Retina (tissue), 1 donor: ENCODE measurements around the gene CDK14.

Experiments
- DNase-seq: peaks from one replicate; pipeline ENCODE4 v3.0.0-alpha.2; 2016

The CDK14 gene

DNA sequence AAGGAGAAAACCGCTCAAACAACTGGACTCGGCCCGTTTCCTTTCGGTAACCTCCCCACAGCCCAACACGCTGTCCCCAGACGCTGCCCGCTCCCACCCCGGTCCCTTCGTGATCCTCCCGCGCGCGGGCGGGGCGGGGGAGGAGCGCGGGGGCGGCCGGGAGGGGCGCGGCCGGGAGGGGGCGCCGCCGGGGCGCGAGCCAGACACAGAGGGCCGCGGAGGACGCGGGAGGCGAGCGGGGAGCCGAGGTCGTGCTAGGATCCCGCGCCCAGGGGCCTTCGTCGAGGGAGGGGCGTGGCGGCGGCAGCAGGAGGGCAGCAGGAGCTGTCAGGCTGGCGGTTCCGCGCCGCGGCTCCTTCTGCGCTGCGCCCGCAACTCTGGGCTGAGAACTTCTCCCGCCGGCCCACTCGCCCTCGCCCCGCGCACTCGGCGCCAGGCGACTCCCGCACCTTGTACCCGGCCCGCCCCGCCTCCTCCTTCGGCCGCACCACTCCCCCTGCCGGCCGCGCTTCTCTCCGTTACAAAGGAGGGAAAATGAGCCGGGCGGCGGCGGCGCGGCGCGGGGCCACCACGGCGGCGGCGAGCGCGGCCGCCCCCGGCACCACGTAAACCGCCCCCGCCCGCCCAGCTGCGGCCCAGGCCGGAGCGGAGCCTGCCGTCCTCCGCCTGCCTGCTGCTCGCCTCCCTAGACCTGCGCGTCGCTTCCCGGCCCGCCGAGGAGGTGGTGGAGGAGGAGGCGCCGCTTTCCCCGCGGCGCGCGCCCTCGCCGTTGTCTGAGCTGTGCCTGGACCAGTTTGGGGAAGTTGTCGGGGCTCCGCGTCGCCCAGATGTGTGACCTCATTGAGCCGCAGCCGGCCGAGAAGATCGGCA, at the start of gene CDK14:
Gene CDK14 (plus strand): TSS at position 521 of the 870 bp plus-strand sequence. CDS start 307 bp downstream, at position 828.
- DNase-seq = peak; percentile 90

GRCh38 chr7:90551036-90551435, 45.1 kb upstream of the CDK14 start:
- DNase-seq = no peak

DNA sequence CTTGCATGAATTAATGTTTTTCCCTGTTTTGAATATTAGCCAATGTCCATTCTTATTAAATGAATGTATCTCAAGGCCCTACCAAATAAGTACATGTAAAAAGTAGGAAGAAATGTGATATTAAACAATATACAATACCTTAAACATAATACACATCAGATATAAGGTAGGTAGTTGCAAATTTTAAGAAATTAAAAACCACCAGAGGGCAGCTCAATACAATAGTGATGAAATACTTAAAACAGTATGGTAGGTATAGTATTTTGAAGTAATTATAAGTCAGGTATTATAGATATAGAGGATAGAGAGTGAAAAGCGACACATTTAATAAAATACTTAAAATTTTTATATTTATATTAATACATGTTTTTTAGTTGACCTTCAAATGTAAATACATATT, 43.6 kb upstream of the CDK14 start:
- DNase-seq = no peak

DNA sequence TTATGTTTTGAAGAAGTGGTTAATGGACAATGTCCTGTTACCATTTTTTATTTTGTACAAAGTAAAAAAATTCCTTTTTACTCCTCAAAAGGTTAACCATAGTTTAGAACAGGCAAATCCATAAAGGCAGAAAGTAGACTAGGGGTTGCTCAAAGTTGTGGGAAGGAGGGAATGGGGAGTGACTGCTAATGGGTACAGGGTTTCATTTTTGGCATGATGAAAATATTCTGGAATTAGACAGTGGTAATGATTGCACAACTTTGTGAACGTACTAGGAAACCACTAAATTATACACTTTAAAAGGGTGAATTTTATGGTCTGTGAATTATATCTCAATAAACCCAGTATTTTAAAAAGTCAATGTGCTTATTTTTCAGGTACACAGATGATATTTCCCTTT, 35.4 kb upstream of the CDK14 start:
- DNase-seq = no peak

- no peak for DNase-seq
These were observed 32.8 kb upstream of the CDK14 start for GRCh38 chr7:90563286-90563685.

DNA sequence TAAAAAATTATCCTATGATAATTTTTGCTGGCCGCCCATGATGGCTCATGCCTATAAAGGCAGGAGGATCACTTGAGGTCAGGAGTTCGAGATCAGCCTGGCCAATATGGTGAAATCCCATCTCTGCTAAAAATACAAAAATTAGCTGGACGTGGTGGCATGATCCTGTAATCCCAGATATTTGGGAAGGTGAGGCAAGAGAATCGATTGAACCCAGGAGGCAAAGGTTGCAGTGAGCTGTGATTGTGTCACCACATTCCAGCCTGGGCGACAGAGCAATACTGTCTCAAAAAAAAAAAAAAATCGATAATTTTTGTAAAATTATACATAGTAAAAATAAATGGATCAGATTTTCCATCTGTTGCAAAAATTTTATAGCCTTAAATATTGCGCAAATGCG, 31.7 kb upstream of the CDK14 start:
- DNase-seq = no peak

GRCh38 chr7:90568213-90568612, 27.9 kb upstream of the CDK14 start:
- no peak for DNase-seq

DNA sequence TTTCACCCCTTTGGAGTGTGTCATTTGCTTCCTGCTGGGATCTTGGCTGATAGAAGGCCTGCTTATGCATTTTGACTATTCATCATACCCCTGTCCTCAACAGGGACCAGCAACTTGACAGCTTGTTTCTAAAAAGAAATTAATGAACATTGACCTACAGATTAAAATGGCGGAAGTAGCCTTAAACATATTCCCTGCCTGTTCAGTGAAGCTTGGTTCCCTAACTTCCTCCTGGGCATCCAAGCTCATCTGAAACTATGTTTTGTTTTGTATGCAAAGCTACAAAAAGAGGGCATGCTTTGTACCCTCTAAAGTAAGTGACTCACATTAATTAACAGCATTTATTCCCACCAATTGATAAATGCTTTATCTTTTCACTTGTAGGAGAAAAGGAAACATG, 26.8 kb upstream of the CDK14 start:
- DNase-seq = no peak

GRCh38 chr7:90570373-90570959, 25.7 kb upstream of the CDK14 start:
- peak; percentile 14 for DNase-seq

- no peak for DNase-seq
These were observed 21.8 kb upstream of the CDK14 start for GRCh38 chr7:90574146-90574819.

DNA sequence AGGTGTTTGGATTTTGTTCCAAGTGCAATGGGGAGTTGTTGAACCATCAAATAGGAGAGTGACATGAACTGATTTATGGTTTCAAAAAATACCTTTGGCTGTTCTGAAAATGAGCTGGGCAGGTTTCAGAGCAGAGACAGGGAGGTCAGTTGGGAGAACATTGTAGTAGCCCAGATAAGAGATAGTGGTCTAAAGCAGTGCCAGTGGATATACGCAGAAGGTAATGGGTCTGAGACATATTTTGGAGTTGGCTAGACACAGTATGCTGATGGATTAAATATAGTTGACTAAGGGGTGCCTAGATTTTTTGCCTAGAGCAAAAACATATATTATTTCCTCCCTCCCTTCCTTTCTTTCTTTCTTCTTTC, 21.3 kb upstream of the CDK14 start:
- DNase-seq = no peak

DNA sequence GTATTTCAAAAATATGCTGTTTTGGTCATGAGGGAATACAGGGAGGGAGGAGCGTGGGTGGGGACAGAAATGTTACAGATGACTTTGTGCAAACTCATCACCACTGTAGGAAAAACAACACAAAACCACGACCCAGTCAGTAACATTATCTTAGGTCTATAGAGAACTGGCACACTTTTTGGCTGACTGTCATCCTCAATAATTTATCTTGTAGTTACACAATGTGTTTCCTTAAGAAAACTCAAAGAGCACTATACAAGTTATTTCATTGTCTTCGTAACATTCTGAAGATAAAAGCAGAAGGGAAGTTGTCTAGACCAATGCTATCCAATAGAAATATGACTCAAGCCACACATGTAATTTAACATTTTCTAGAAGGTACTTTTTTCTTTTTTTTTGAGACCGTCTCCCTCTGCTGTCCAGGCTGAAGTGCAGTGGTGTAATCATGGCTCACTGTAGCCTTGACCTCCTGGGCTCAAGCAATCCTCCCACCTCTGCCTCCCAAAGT, 16.9 kb upstream of the CDK14 start:
- no peak for DNase-seq

DNA sequence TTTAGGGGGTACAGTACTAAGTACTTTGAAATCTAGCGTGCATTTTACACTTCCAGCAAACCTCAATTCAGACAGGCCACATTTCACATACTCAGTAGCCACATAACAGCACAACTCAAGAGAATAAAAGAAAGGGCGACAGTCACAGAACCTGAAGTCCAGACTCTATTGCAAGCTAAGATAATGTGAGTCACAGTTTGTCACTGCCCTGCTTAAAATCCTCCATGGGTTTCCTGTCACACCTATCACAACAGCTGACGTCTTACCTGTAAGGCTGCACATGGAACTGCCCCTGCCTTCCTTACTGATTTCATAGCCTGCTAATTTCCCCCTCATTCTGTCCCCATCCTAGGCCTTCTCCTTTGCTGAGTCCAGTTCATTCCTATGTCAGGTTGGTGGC, 16.1 kb upstream of the CDK14 start:
- DNase-seq = no peak

DNA sequence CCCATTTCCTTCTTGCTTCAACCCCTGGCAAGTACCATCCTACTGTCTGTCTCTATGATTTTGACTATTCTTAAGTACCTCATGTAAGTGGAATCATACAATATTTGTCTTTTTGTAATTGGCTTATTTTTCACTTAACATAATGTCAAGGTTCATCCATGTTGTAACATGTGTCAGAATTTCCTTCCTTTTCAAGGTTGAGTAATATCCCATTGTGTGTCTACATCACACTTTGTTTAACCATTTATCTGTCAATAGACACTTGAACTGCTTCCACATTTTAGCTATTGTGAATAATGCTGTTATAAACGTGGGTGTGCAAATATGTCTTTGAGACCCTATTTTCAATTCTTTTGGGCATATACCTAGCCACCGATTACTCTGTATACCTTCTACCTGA, 14.0 kb upstream of the CDK14 start:
- no peak for DNase-seq

DNA sequence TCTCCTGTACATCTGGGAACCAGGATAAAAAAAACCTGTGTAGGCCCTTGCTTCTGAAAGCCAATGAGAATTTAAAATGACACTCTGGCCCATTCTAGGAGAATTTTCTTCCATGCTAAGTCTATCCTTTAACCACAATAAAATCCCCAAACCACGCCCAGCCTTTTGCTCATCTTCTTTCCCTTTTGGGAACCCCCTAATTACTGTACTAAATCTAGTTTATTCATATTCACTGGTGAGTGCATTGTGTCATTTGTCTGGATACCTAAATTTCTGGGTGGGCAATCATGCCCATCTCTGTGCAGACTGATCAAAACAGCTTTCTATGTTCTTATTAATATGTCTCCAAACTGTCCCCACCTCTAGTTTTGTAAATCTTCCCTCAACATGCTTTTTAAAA, 11.7 kb upstream of the CDK14 start:
- no peak for DNase-seq

DNA sequence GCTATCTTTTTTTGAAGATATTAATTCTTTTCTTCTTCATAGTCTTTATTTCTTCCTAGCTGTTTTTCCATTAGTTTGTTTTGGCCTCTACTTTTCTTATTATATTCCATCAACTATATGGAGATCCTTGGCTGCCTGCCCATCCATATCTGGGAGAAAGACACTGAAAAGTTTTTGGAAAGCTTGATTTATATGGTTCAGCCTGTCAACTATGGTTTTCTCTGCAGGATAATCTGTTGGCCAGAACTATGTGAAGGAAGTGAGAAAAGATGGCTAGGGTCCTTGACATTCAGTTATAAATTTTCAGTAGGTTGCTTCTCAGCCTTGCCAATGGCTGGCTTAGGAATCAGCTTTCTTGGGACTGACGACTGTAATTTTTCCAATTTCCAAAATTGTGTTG, 10.0 kb upstream of the CDK14 start:
- DNase-seq = no peak

DNA sequence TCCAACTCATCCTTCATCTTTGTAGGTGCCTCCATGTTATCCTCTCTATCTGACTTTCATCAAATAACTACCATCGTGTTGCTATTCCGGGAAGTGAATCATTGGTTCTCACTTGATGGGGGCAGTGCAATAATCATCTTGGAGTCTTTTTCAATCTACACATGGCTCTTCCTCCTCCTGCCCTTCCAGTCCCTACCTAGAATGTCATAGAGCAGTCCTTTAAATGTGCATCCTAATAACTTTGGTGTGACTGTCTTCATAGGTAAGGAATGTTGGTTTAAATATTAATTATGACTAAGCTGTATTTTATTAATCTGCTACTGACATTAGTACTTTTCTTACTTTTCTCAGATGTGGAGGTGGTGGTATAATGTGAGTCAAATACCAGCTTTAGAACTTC, 8.4 kb upstream of the CDK14 start:
- no peak for DNase-seq

GRCh38 chr7:90592033-90592432, 4.1 kb upstream of the CDK14 start:
- no peak for DNase-seq

- DNase-seq = no peak
These were observed 2.9 kb upstream of the CDK14 start for GRCh38 chr7:90593205-90593604.

GRCh38 chr7:90594751-90595317, 1.3 kb upstream of the CDK14 start:
- DNase-seq = peak; percentile 44

- peak; percentile 70 for DNase-seq
These were observed 750 bp upstream of the CDK14 start for GRCh38 chr7:90595342-90595800.

GRCh38 chr7:90596671-90597562, 796 bp downstream of the CDK14 start:
- DNase-seq = peak; percentile 73
